Left forelimb (tissue), 1 donor: ENCODE results near the gene IFT27.
A peak's percentile ranks its signal among the peaks of the same experiment; 100 is the strongest.

Experiments used
- DNase-seq: peaks from one replicate; pipeline ENCODE4 v3.0.0-alpha.2; 2018; ENCODE audit warnings: low spot score

IFT27 gene, protein sequence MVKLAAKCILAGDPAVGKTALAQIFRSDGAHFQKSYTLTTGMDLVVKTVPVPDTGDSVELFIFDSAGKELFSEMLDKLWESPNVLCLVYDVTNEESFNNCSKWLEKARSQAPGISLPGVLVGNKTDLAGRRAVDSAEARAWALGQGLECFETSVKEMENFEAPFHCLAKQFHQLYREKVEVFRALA

DNA sequence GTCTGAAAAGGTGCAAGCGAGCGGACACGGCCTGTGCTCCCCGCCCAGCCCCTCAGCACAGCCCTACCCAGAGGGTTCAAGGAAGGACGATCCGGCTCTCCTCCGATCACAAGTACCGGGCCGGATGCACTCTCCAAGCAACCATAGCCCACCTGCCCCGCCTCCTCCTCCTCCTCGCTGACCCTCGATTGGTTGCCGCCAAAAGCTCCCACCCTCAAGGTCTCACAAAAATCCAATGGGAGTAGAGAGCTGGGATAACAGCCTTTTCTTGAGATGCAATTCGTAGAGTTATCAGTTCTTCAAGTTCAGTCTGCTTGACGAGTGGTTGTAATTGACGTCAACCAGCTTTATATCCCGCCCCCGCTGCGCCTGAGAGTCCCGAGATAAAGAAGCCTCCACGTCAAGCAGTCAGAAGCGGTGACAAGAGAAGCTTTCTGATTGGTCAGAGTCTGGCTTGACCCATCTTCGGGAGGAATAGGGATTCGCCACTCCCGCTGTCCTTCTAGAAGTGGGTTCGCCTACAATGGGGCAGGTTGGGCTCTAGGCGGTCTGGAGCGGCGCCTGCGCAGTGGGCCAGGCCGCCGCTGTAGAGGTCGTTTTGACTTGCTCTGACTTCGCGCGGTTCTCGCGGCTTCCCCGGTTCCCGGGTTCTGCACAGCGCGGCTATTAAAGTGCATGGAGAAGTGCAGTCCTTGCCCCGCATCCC is at the start of gene IFT27:
IFT27 (minus strand) TSS at position 156 of the 706 bp plus-strand sequence. CDS start 412 bp downstream, outside the sequence.
- DNase-seq: peak; percentile 95

DNA sequence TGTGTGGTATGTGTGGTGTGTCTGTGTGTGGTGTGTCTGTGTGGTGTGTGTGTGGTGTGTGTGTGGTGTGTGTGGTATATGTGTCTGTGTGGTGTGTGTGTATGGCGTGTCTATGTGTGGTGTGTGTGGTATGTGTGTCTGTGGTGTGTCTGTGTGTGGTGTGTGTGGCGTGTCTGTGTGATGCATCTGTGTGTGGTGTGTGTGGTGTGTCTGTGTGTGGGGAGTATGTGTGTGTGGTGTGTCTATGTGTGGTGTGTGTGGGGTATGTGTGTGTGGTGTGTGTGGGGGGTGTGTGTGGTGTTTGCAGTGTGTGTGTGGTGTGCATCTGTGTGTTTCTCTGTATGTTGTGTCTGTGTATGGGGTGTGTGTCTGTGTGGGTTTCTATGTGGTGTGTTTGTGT is 48.7 kb upstream of the IFT27 start:
- no peak for DNase-seq

DNA sequence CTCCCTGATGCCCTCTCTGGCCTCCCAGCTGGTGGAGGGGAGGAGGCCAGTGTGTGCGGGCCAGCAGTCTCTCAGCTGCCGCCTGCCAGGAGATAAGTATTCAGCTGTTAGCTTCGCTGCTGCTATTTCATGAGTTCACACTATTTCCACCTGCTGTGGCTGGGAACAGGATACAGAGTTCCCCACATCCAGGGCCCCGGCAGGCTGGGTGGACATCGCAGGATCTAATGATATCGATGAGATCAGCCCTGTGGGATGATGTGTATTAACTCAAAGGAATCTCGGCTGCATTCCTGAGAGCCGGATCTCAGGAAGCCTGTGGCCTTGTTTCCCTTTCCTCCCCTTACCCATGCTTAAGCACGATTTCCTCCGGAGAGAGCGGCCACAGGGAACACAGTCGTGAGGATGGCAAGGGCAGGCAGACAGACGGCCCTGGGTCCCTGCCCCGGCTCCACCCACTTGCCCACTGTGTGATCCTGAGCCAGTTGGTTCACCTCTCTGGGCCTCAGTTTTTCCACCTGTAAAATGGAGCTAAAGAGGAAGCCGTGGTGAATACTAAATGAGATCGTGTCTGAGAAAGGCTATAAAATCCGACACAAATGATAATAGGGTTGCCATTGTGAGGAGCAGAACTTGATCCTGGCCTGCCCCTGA is 47.4 kb upstream of the IFT27 start:
- no peak for DNase-seq

DNA sequence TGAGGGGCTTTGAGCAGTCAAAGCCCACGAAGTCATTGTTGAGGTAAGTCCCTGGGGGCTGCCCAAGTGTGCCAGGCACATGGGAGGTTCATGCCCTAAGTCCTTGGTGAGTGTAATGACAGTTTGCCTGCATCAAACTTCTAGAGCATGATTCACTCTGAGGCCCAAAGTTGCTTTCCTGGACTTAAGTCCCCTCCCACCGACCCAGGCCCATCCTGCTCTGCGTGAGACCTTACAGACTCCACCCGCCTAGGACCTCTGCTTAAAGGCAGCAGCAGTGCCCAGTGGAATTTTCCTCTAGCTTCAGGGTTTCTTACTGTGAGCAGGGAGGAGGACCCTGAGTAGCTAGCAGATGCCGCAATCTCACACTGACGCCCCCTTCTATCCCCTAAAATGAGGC is 46.7 kb upstream of the IFT27 start:
- DNase-seq: no peak

DNA sequence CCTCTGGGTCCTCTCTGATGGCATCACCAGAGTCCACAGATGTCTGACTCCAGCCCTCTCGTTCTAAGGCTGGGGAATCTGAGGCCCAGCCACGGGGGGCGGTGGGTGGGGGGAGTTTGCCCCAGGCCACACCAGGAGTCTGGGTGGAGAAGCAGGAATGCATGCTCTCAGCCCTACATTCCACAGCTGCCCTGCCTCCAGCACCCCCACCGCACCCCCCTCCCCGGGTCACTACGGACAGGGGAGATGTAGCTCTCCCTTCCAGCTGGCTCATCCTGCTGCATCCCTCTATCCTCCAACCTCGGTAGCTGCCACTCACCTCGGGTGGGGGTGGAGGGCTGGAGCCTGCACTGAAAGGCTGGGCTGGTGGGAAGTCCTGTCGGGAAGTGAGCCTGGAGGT is 43.2 kb upstream of the IFT27 start:
- DNase-seq: no peak

DNA sequence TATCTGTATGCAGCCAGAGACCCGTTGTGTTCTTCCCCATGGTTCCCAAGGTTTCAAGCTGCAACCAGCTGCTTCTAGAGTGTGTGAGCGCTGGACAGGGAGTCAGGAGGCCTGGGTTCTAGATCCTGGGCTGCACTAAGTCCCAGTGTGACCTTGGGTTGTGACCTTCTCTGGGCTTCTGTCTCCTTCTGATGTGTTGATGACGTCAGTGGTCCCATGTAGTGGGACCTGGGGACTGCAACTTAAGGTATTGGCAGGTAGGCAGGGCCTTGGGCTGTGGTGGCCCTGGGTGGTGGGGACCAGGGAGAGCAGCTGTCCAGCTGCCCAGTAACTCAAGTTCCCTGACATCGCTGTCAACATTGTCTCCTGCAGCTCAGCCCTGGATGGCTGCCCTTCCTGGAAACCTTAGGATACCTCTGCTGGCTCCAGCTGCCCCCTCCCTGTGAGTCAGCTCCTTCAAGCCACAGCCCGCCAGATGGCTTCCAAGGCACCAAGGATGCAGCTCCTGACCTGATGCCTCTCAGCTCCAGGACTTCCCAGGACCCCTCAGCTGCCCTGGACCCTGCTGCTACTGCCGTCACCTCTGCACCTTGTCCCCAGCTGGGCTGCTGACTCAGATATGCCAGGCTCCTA is 42.2 kb upstream of the IFT27 start:
- DNase-seq: no peak

DNA sequence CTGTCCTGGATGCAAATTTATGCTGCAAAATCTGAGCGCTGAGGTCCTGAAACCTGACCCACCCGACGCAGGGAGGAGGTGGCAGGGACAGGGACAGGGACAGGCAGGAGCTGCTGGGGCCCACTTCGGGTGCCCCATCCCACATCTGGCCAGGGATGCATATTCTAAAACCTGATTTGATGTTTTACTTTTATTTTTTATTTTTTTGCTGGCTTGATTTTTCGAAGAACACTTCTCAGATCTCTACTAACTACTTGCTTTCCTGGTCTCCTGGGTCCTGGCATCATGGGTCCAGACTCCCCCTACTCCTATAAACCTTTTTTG is 41.6 kb upstream of the IFT27 start:
- no peak for DNase-seq

DNA sequence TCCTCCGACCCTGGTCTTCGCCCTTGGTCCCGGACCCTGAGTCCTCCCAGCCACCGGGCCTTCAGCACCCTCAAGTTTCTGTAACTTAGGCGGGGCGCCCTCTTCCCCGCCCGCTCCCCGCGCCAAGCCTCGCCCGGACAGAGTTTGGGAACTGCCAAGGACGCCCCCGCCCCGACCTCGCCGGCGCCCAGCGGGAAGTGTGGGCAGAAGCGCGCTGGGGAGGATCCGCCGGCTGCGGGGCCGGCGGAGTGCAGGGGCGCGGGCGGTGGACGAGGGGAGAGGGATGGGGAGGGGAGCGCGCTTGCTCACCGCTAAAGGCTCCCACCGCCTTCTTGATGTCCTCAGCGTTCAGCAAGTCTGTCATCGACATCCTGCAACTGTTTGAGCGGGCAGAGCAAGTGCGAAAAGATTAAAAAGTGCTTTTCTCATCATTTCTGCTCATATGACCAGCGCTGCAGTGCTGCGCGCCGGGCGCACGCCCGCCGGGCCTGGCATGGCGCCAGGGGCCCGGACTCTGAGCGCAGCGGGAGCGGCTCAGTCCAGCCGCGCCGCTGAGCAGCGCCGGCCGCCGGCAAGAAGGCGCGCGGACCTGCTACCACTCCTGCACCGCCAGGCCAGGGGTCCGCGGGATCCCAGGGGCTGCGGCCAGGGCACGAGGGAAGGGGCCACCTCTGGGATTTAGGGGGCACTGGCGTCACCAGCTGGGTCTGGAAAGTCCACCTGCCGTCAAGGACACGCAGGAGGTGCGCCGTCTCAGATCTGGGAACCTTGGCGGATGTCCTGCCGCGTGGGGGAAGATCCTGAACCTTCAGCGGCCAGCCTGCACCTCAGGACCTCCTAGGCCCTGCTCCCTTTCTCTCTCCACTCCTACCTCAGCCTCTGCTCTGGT is 41.0 kb upstream of the IFT27 start, which contains the start of gene PVALB:
PVALB (minus strand) TSS at position 400 of the 889 bp plus-strand sequence; CDS start at position 370, 30 bp downstream.
- DNase-seq: no peak

DNA sequence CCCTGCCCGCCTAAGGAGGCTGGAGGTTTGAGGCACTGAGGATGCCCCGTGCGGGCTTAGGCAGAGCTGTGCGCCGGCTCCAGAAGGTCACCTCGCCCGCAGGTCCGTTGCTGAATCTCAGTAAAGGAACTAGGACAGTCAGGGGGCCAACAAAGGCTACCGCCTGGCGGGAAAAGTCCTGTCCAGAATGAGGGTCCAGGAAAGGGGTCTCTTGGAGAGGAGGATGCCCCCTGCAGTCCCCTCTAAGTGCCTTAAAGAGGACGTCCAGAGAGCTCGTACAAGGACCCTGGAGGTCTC is 40.4 kb upstream of the IFT27 start:
- DNase-seq: no peak

DNA sequence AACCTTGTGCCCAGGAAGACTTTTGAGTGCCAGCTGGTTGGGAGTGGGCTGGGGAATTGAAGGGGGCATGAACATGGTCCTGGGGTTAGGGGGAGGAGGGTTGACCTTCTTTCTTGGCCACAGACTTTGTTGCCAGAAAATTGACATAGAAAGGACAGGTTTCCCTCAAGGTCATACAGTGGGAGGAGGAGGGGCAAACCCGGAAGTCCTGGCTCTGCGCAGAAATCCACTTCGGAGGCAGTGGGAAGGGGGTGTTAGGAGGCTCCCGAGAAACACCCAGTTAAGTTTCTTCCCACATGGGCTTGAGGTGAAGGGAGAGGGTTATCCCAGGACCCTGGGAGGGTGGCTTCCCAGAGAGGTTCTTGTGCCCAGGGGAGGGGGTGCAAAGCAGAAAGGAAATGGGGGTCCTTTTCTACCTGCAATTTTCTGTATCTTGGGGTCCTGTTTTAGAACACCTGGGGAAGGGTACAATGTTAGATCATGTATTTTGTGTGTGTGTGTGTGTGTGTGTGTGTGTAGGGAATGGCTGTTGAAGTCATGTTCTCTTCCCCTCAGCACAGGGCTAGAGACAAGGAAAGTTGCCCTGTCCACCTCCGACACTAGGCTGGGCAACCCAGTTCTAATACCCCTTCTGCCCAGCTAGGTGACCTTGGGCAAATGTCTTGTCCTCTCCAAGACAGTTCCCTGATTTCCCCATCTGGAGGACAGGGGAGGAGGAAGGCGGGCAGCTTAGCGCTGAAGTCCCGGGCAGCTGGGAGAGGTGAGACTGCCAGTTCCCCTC is 39.8 kb upstream of the IFT27 start:
- no peak for DNase-seq

DNA sequence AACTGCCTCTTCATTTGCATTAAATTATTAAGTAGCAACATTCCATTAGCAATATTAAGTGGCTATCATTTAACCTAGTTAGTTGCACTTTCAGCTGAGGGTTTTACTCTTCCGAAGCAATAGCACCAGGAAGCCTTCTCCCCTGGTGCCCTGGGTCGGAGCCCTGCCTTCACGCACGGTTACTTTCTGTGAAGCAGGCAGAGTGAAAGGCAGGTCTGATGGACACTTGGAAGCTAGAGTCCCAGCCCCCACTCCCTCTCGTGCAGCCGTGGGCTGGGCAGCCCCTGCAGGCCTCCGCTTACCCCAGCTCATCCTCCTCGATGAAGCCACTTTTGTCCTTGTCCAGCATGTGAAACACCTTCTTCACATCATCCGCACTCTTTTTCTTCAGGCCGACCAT is 38.9 kb upstream of the IFT27 start:
- no peak for DNase-seq

DNA sequence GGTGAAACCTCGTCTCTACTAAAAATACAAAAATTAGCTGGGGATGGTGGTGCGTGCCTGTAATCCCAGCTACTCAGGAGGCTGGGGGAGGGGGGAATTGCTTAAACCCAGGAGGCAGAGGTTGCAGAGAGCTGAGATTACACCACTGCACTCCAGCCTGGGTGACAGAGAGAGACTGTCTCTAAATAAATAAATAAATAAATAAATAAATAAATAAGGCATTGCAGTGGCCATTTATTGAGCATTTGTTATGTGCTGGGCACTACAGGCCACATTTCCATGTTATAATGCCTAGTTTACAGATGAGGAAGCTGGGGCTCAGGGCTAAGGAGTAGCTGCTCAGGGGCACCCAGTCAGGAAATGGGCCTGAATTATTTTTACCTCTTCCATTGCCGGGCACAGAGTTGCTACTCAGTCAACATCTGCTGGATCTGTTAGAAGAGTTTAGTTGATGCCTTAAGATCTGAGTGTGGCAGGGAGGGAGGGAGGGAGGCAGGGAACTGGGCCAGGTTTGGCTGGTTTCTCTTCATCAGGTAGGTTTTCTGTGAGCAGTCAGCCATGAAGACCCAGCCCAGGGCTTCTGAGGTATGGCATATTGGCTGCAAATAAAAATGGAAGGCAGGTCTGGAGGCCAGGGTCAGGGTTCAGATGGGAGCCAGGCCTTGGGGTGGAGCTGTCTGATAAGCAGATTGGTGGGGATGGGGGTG is 35.3 kb upstream of the IFT27 start:
- no peak for DNase-seq

DNA sequence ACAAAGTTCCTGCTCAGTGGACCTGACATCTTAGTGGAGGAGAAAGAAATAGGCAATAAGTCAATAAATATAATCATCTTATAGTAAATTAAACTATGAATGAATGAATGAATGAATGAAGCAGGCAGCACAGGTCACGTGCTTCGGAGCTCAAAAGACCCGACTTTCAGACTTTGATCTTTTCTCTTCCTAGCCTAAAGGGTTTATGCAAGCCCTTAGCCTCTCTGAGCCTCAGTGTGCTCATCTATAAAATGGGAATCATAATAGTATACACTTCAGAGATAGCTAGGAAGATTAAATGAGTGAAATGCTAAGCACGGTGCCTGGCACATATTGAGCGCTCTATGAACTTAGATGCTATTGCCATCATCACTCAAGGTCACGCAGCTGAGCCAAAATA is 33.4 kb upstream of the IFT27 start:
- DNase-seq: no peak

DNA sequence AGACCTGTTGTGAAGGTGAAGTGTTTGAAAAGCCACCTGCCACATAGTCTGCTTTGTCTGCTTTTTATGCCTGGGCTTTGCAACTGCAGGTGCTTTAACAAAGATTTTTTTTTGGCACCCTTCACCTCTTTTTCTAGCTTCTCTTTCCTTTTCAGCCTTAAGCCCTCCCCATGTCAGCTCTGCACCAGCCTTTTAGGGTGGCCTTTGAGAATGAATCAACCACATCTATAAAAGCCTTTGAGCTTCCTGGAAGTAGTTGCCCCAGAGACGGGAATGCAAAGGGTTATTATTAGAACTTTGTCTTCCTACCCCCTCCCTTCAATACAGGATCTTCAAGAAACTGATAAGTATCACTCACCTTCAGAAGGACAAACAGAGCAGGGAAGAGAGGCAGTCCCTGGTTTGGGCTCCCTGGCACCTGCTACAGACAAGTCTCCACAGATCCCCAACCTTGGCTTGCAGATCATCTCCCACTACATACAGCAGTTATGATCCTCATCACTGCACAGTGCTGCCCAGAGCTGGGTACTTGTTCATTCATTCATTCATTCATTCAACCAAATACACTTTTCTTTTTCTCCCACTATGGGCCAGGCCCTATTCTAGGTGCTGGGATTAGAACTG is 32.9 kb upstream of the IFT27 start:
- no peak for DNase-seq

DNA sequence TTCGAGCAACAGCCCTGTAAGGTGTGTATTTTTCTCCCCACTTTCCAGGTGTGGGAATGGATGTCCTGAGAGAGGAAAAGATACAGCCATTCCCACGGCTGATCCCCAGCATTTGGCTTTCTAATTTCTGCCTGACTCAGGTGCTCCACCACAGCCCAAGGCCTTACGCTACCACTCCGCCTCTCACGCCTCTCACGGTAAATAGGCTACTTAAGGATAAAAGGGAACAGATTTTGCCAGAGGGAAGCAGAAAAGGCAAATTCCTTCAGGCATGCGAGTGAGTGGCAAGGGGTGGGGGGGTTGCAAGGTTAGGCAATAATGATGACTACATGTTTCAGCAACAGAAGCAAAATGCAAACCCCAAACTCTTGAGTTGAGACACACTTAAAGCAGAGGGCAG is 31.7 kb upstream of the IFT27 start:
- no peak for DNase-seq

DNA sequence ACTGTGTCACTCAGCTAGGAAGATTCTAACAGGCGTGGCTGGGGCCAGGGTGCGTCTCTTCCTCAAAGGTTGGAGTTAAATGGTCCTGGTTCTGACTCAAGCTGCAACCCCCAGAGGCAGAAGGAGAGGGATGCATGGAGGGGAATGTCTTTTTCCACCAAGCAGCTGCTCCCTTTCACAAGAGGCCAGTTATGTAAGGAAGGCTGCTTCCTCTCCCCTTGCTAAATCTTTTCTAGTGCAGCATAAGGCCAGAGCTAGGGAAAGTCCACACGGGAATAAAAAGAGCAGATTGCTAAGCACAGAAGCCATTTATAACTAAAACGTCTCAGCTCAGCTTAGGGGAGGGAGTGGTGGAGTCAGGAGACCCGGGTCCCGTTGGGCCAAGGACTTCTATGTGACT is 30.9 kb upstream of the IFT27 start:
- DNase-seq: no peak

DNA sequence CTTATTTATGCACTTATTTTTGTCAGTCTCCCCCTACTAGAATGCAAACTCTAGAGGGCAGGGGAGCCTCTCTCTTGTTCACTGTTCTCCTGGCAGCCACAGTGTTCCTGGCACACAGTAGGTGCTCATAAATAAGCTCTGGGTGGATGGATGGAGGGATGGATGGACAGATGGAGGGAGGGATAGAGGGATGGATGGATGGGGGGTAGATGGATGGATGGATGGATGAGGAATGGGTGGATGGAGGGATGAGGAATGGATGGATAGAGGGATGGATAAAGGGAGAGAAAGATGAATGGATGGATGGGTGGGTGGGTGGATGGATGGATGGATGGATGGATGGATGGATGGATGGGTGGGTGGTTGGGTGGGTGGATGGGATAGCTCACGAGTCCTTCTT is 27.4 kb upstream of the IFT27 start:
- no peak for DNase-seq

DNA sequence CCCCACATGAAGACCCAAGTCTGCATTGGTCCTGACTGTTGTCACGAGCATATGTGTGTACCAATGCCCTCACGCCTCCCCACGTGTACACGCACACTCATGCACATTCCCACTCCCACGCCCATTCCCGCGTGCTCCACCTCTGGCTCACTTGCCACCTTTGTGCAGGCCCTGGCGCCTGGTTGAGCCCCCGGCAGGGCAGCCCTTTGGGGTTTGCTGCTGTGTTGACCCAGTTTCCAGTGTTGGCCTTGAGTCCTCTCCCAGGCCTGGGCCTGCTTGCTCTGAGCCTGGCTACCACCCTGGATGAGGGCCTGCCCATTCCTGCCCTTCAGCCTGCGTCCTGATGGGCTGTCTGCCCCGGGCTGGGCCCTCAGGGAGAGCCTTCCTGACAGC is 22.8 kb upstream of the IFT27 start:
- no peak for DNase-seq

DNA sequence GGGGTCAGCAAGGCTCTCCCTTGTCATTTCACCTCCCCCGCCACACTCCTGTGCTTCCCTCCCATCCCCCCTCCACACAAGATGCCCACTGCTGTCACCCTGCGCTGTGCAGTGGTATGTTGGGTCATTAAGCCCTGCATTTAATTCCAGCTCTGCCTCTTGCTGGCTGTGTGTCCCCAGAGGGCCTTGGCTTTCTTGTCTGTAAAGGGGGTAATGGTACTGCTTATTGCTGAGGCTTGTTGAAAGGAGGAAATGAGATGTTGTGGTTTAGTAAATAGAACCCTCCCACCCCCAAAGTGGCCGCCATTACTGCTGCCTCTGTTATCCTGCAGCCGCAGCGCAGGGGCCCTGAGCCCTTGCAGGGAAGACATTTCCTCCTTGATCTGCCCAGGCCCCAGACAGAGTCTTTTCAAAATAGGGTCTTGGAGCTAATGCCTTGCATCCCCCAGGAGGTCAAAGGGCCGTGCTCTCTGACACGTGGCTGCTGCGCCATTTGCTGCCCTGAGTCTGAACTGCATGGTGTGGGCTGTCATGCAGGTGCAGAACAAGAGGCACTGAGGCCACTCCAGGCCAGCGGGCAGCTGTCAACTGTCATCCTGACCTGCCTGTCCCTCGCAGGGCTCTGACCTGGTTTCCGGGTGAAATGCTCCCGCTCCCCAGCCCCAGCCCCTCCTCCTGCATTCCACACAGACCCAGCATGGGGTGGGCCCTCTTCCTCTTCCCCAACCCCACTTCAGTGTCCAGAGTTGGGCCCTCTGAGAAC is 22.2 kb upstream of the IFT27 start:
- DNase-seq: no peak

DNA sequence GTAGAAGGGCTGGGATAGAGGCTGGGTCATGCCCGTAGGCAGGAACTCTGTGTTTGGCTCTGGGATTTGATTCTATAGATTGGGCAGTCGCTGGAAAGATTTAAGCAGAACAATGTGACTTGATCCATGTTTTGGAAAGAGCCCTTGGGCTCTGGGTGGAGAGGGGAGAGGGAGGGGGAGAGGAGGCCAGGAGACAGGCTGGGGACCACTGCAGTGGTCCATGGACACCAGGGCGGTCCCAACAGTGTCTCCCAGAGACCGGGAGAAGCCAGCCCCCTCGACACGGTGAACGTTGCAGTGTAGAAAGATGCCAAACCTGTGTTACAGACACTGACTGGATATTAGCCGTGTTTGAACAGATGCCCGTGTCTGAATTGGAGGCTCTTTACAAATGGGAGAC is 21.5 kb upstream of the IFT27 start:
- no peak for DNase-seq
